Glomerular visceral epithelial cell (primary cell): ENCODE data around the gene TLE3.

ENCODE experiments used
- DNase-seq: peaks from one replicate; pipeline ENCODE4 v3.0.0-alpha.2; 2016; ENCODE audit errors: extremely low spot score

Gene TLE3

GRCh38 chr15:70062321-70062956 lies 35.3 kb downstream of the TLE3 start:
- peak; percentile 88 for DNase-seq

- DNase-seq, result no peak
These were observed 35.9 kb downstream of the TLE3 start for GRCh38 chr15:70061696-70062270.

GRCh38 chr15:70060993-70061305 lies 36.8 kb downstream of the TLE3 start:
- peak; percentile 70 for DNase-seq

- no peak for DNase-seq
These were observed 37.3 kb downstream of the TLE3 start for GRCh38 chr15:70060214-70060992.

- DNase-seq, result no peak
These were observed 38.1 kb downstream of the TLE3 start for GRCh38 chr15:70059476-70060213.

GRCh38 chr15:70058642-70059360 lies 38.9 kb downstream of the TLE3 start:
- no peak for DNase-seq

- no peak for DNase-seq
These were observed 39.6 kb downstream of the TLE3 start for GRCh38 chr15:70057931-70058641.

GRCh38 chr15:70056091-70056680 lies 41.5 kb downstream of the TLE3 start:
- DNase-seq, result no peak

GRCh38 chr15:70055601-70056051 lies 42.1 kb downstream of the TLE3 start:
- DNase-seq, result no peak

GRCh38 chr15:70054884-70055387 lies 42.8 kb downstream of the TLE3 start:
- DNase-seq, result no peak

GRCh38 chr15:70054366-70054765 lies 43.4 kb downstream of the TLE3 start:
- DNase-seq, result no peak

GRCh38 chr15:70053716-70054229 lies 43.9 kb downstream of the TLE3 start:
- no peak for DNase-seq

- DNase-seq, result no peak
These were observed 44.6 kb downstream of the TLE3 start for GRCh38 chr15:70053001-70053715.

GRCh38 chr15:70051948-70052633 lies 45.6 kb downstream of the TLE3 start:
- DNase-seq, result no peak

- no peak for DNase-seq
These were observed 46.7 kb downstream of the TLE3 start for GRCh38 chr15:70050970-70051369.

GRCh38 chr15:70050441-70050840 lies 47.3 kb downstream of the TLE3 start:
- no peak for DNase-seq

- DNase-seq, result no peak
These were observed 47.9 kb downstream of the TLE3 start for GRCh38 chr15:70049701-70050301.
